ENCODE measurements around the gene EIF3I. TPM values are rescaled to one million over a fixed set of nuclear protein-coding genes. Genes with fewer than 3 reads are reported as not detected.

EIF3I gene
- total and polyA plus RNA-seq, 2 of the 8 experiments (the other 6 are each of a cell fraction or from before 2014, with no cell fraction given): 247 to 346 TPM

DNA sequence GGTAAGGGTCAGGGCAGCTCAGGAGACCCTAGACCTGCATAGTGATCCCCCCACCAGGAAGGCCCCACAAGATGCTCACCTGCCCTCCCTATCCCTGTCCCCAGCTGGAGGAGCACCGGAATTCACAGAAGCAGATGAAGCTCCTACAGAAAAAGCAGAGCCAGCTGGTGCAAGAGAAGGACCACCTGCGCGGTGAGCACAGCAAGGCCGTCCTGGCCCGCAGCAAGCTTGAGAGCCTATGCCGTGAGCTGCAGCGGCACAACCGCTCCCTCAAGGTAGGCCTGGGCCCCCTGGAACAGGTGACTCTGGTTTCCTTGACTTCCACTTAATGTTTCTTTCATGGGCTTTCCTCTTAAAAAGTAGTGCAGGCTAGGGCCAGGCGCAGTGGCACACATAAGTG is 34.4 kb upstream of the EIF3I start:
- no peak overlapping the region for H3K56ac ChIP-seq (replicated peaks; ENCODE audit: insufficient read length, low read depth, low read length)
- no peak overlapping the region for H3K23ac ChIP-seq (ENCODE audit: insufficient read length)
- H3K27me3 ChIP-seq (replicated peaks in 1 of 4; ENCODE audit: control insufficient read depth in 3 of 4, extremely low read depth in 1 of 4, insufficient read depth in 3 of 4, low read length in 3 of 4): no peaks in the 10 kb centered on the region
- no peak overlapping the region for H3K14ac ChIP-seq (ENCODE audit: insufficient read length)
- FAIRE-seq (no peak), DNase-seq (ENCODE audit: low read depth in 1 of 2, low spot score in 2 of 2) (no peak)
- no peak overlapping the region for H3K27ac ChIP-seq (ENCODE audit: low read depth, low read length)
- no peaks in the 10 kb centered on the region for H3K79me1 ChIP-seq (ENCODE audit: low read depth, low read length)
- H3K4me1 ChIP-seq (replicated peaks in 1 of 4; ENCODE audit: control insufficient read depth in 3 of 4, insufficient read depth in 4 of 4, low read length in 3 of 4): no peaks in the 10 kb centered on the region
- WGBS, 2 experiments (ENCODE audit: extremely low coverage in 1 of 2, insufficient coverage in 1 of 2, insufficient read length in 1 of 2, insufficient replicate concordance in 2 of 2, low coverage in 1 of 2, low lambda C conversion rate in 2 of 2, missing lambda C conversion rate in 1 of 2): 87% methylated on average over 9 of the region's 9 CpGs; no CpG with 5 or more reads in 1 of the 2 experiments
- H3K23me2 ChIP-seq (ENCODE audit: low read depth, low read length): no peaks in the 10 kb centered on the region
- TF ChIP-seq, protein P1, sequence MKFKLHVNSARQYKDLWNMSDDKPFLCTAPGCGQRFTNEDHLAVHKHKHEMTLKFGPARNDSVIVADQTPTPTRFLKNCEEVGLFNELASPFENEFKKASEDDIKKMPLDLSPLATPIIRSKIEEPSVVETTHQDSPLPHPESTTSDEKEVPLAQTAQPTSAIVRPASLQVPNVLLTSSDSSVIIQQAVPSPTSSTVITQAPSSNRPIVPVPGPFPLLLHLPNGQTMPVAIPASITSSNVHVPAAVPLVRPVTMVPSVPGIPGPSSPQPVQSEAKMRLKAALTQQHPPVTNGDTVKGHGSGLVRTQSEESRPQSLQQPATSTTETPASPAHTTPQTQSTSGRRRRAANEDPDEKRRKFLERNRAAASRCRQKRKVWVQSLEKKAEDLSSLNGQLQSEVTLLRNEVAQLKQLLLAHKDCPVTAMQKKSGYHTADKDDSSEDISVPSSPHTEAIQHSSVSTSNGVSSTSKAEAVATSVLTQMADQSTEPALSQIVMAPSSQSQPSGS (IDR thresholded peaks at IDR 0.05; ENCODE audit: low read length): no peak
- TF ChIP-seq ASH2L (IDR thresholded peaks at IDR 0.05; ENCODE audit: low read length) (no peak), NANOG (IDR thresholded peaks at IDR 0.05; ENCODE audit: insufficient read depth, low read depth, low read length, poor library complexity, severe bottlenecking) (no peak)
- no peak overlapping the region for H4K8ac ChIP-seq (ENCODE audit: extremely low read depth, insufficient read depth, low read length)
- no peak overlapping the region for H3K9ac ChIP-seq (replicated peaks in 1 of 4; ENCODE audit: extremely low read depth in 1 of 4, low read depth in 3 of 4, low read length in 3 of 4)
- no peak overlapping the region for H3K4me2 ChIP-seq (ENCODE audit: insufficient read depth in 1 of 2, low read depth in 2 of 2, low read length in 2 of 2)
- H2BK120ac ChIP-seq (replicated peaks; ENCODE audit: low read depth, low read length): no peak overlapping the region
- no peak overlapping the region for H4K5ac ChIP-seq (ENCODE audit: insufficient read length, low read depth, low read length)
- H2BK20ac ChIP-seq (ENCODE audit: low read length): no peak overlapping the region
- CTCF ChIA-PET (ENCODE audit: partially characterized antibody): interaction anchor here (0.9 kb wide), 1 partner anchor 12 kb away, joined by 4 read pairs; the partner anchor contains the start of gene CCDC28B
- H3K9me3 ChIP-seq (ENCODE audit: insufficient read depth in 2 of 2, low read depth in 1 of 2, low read length in 1 of 2): no peaks in the 10 kb centered on the region
- H3K4ac ChIP-seq (replicated peaks; ENCODE audit: insufficient read length, low read depth, low read length): no peak overlapping the region
- no peak overlapping the region for H2BK5ac ChIP-seq (ENCODE audit: low read depth, low read length)
- H4K91ac ChIP-seq (replicated peaks; ENCODE audit: insufficient read length, low read length): no peak overlapping the region
- no peak overlapping the region for H2AK5ac ChIP-seq (ENCODE audit: low read depth, low read length)
- H3K18ac ChIP-seq (ENCODE audit: extremely low read depth, low read length): no peak overlapping the region
- no peak overlapping the region for H3K4me3 ChIP-seq (ENCODE audit: extremely low read depth in 1 of 4, insufficient read depth in 2 of 4, low read depth in 3 of 4, low read length in 4 of 4)
- H2BK12ac ChIP-seq (ENCODE audit: low read depth, low read length): no peak overlapping the region
- no peak overlapping the region for H2AFZ ChIP-seq (ENCODE audit: low read length)
- H2BK15ac ChIP-seq (ENCODE audit: low read length): no peak overlapping the region
- H3K36me3 ChIP-seq (ENCODE audit: control insufficient read depth in 2 of 4, insufficient read depth in 4 of 4, low read length in 3 of 4): peaks cover 44 to 84% (median 74%) of the 10 kb centered on the region in 4 experiments
- H4K20me1 ChIP-seq (replicated peaks in 1 of 2; ENCODE audit: control insufficient read depth in 1 of 2, insufficient read depth in 2 of 2, low read length in 2 of 2): peaks cover 6 to 17% of the 10 kb centered on the region in 2 experiments
- POLR2A ChIA-PET (ENCODE audit: partially characterized antibody): interaction anchor here (0.9 to 21.3 kb wide), 3 partner anchors 3 to 52 kb away, joined by 3 to 332 read pairs (median 332); partner anchors contain the start of genes CCDC28B, IQCC and TXLNA
- peaks cover 4 to 22% of the 10 kb centered on the region in 2 experiments for H3K79me2 ChIP-seq (ENCODE audit: control insufficient read depth in 1 of 2, insufficient read depth in 2 of 2, low read length in 2 of 2)
